ENCODE results near the gene NCKIPSD.

DNA sequence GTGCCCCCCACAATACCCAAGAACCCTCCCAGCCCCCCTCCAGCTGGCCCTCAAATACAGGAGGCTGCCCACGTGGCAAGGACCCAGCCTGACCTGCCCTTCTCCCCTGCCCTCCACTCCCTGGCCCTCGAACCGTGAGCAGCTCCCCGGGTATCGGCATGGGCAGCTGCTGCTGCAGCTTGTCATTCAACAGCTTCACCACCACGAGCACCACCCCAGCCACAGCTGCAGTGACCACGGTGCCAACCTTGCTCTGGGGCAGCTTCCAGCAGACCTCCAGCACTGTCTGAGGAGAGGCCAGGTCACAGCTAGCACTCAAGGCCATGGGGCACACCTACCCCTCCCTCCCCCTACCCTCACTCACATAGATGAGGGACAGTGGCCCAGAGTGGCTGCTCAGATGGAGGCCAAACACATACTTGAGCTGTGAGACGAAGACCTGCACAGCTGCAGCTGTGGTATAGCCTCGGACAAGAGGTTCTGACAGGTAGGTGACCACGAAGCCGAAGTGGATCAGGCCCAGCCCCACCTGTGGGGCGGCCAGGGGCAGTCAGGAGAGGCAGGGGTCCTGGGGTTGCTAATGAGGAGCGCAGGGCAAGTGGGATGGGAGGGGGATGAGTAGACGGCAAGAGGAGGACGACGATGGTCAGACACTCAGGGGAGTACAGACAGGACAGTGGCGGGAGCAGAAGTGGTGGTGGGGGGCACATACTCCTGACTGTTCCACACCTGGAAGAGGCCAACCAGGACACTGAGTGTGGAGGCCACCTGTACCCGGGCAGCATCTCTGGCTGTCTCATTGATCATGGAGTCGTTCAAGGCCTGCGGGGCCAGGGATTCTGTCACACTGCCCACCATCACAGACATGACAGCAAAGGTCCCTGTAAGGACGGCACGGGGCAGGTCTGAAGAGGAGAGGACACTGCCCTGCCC is 53.9 kb downstream of the NCKIPSD start:
- TF ChIP-seq CTCF (IDR thresholded peaks at IDR 0.05) (no peak), POLR2A (IDR thresholded peaks at IDR 0.05) (no peak), POLR2AphosphoS5 (IDR thresholded peaks at IDR 0.05) (no peak)

Data from sigmoid colon (tissue), 4 donors.